GM12878 (cell line): Measurements from ENCODE around the gene C1QTNF12. TPM values are rescaled to one million over a fixed set of nuclear protein-coding genes. Genes with fewer than 3 reads are reported as not detected.

Experiments
- ATF7 ChIP-seq: fragments of 450-650 bp; IDR thresholded peaks from 2 replicates; pipeline ENCODE4 v1.6.1; 2016; ENCODE audit warnings: low read depth, mild to moderate bottlenecking
- BACH1 ChIP-seq: fragments of 450-650 bp; IDR thresholded peaks from 2 replicates; pipeline ENCODE4 v1.6.1; 2017; ENCODE audit warnings: mild to moderate bottlenecking, borderline replicate concordance
- BHLHE40 ChIP-seq, 2 experiments: fragments of 450-650 bp in 1 of 2; IDR thresholded peaks; 2 replicates each; pipeline ENCODE4 v1.6.1; 2011 to 2017; ENCODE audit warnings: low read depth in 2 of 2, borderline replicate concordance in 1 of 2, improper control_type of control experiment in 1 of 2, low read length in 1 of 2, mild to moderate bottlenecking in 1 of 2
- CBX5 ChIP-seq: sonication (generic); IDR thresholded peaks from 2 replicates; pipeline ENCODE4 v1.6.1; 2016; ENCODE audit warnings: low read depth, moderate library complexity, mild to moderate bottlenecking, inconsistent platforms
- MTA3 ChIP-seq: IDR thresholded peaks from 2 replicates; pipeline ENCODE4 v1.6.1; 2012; ENCODE audit warnings: low read length, inconsistent platforms, borderline replicate concordance
- NFIC ChIP-seq: IDR thresholded peaks from 2 replicates; pipeline ENCODE4 v1.6.1; 2012; ENCODE audit warnings: low read depth, mild to moderate bottlenecking, inconsistent platforms, low read length, moderate library complexity
- RAD21 ChIP-seq: IDR thresholded peaks from 2 replicates; pipeline ENCODE4 v1.6.1; 2011; ENCODE audit warnings: mild to moderate bottlenecking, low read depth, low read length, moderate library complexity; ENCODE audit not compliant: insufficient read depth
- RFX5 ChIP-seq: IDR thresholded peaks from 2 replicates; pipeline ENCODE4 v1.6.1; 2011; ENCODE audit warnings: low read depth, low read length, improper control_type of control experiment
- SIN3A ChIP-seq: IDR thresholded peaks from 2 replicates; pipeline ENCODE4 v1.6.1; 2012; ENCODE audit warnings: low read depth, low read length, improper control_type of control experiment
- SIX5 ChIP-seq: IDR thresholded peaks from 2 replicates; pipeline ENCODE4 v1.6.1; 2011; ENCODE audit warnings: mild to moderate bottlenecking, low read depth, low read length, moderate library complexity; ENCODE audit not compliant: severe bottlenecking
- SP1 ChIP-seq: IDR thresholded peaks from one replicate; pipeline ENCODE4 v1.6.1; 2011; ENCODE audit warnings: low read depth, low read length
- SUPT20H ChIP-seq: IDR thresholded peaks from 2 replicates; pipeline ENCODE4 v1.6.1; 2011; ENCODE audit warnings: low read depth, mild to moderate bottlenecking, low read length, moderate library complexity, borderline replicate concordance; ENCODE audit not compliant: control insufficient read depth
- TBL1XR1 ChIP-seq: IDR thresholded peaks from 2 replicates; pipeline ENCODE4 v1.6.1; 2012; ENCODE audit warnings: low read depth, low read length, improper control_type of control experiment
- ZNF207 ChIP-seq: fragments of 450-650 bp; IDR thresholded peaks from 2 replicates; pipeline ENCODE4 v1.6.1; 2014; ENCODE audit warnings: antibody characterized with exemption, mild to moderate bottlenecking, borderline replicate concordance
- ZNF24 ChIP-seq: fragments of 450-650 bp; IDR thresholded peaks from 2 replicates; pipeline ENCODE4 v1.6.1; 2017; ENCODE audit warnings: antibody characterized with exemption, mild to moderate bottlenecking
- polyA plus RNA-seq, 11 experiments: library from polyadenylated mRNA; depleted of rRNA in 4 of 11; unstranded in 6 of 11; stranded (reverse) in 5 of 11; fragments of >200 nt; fragmentation: Nextera tagmentation in 4 of 11; fragmentation: Illumina TruSeq in 1 of 11; extraction: Ambion mirVana in 4 of 11; extraction: Trizol in 1 of 11; gene quantifications; 1 replicate in 1 of 11; 2 replicates in 10 of 11; pipeline versions ENCODE4 v1.2.1 to v1.2.3, GENCODE V29; 2011 to 2016; ENCODE audit warnings: inconsistent platforms in 2 of 11, missing spikeins in 2 of 11, low read depth in 1 of 11
- total RNA-seq, 4 experiments: library from RNA; depleted of rRNA in 3 of 4; stranded (reverse); fragments of >200 nt in 3 of 4; fragmentation: Illumina TruSeq in 1 of 4; extraction: Trizol in 1 of 4; gene quantifications; 2 replicates each; pipeline versions ENCODE4 v1.2.1 to v1.2.3, GENCODE V29; 2013 to 2021
- TF ChIP-seq, protein P1 (sequence below): fragments of 450-650 bp; IDR thresholded peaks from 2 replicates; pipeline ENCODE4 v1.6.1; 2017; ENCODE audit warnings: borderline replicate concordance
- TF ChIP-seq, protein P2 (sequence below): fragments of 450-650 bp; IDR thresholded peaks from 2 replicates; pipeline ENCODE4 v1.6.1; 2017; ENCODE audit warnings: mild to moderate bottlenecking, moderate library complexity

Gene C1QTNF12
- total and polyA plus RNA-seq, 10 of the 15 experiments (the other 5 are each of a cell fraction or from before 2014, with no cell fraction given) = 0.17 to 1.0 (median 0.31) TPM; not detected in 5

DNA sequence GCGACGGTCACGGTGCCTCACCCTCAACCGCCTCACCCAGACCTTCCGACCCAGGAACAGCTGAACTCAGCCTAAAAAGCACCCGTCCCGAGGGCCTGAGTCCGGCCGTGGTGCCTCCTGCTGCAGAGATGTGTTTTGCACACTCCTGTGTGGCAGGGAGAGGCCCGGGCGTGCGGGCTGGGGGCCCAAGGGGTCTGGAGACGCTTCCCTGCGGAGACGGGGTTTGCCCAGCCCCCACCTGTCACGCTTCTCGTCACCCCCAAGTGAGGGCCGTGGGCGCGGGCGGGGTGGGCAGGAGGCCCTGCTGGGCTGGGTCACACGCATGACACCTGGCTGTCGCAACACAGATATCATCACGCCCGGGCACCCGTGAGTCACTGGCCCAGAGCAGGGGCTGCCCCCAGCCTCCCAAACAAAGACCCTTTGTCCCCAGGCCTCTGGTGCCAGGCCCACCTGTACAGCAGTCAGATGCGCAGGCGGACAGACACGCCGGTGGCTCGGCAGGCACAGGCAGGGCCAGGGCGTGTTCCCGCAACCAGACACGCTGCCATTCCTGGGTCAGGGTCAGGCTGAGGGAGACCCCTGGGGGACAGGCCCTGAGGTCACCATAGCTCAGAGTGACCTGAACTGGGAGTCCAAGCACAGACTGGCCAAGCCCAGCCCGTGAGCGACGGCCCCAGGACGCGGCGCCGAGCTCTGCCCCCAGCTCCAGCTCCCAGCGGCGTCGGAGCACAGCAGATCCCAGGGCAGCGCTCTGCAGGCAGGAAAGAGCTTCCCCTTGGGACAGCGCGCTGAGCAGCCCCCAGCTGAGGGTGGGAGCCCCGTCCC, 8.4 kb downstream of the C1QTNF12 start (continued):
- TF ChIP-seq RFX5 = no peak
- TF ChIP-seq SIN3A = no peak
- no peak for TF ChIP-seq ATF7
- no peak for TF ChIP-seq SP1
- TF ChIP-seq, protein P1, sequence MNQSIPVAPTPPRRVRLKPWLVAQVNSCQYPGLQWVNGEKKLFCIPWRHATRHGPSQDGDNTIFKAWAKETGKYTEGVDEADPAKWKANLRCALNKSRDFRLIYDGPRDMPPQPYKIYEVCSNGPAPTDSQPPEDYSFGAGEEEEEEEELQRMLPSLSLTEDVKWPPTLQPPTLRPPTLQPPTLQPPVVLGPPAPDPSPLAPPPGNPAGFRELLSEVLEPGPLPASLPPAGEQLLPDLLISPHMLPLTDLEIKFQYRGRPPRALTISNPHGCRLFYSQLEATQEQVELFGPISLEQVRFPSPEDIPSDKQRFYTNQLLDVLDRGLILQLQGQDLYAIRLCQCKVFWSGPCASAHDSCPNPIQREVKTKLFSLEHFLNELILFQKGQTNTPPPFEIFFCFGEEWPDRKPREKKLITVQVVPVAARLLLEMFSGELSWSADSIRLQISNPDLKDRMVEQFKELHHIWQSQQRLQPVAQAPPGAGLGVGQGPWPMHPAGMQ = no peak
- no peak for TF ChIP-seq TBL1XR1
- no peak for TF ChIP-seq MTA3
- peak; percentile 48 to 80; a peak in 3 of 4 replicates for TF ChIP-seq BHLHE40 (IDR thresholded peaks at IDR 0.05; ENCODE audit: borderline replicate concordance in 1 of 2, low read depth in 2 of 2, low read length in 1 of 2)
- no peak for TF ChIP-seq ZNF24
- no peak for TF ChIP-seq NFIC
- TF ChIP-seq SUPT20H = no peak
- no peak for TF ChIP-seq RAD21
- no peak for TF ChIP-seq SIX5
- TF ChIP-seq CBX5 = no peak
- TF ChIP-seq, protein P2, sequence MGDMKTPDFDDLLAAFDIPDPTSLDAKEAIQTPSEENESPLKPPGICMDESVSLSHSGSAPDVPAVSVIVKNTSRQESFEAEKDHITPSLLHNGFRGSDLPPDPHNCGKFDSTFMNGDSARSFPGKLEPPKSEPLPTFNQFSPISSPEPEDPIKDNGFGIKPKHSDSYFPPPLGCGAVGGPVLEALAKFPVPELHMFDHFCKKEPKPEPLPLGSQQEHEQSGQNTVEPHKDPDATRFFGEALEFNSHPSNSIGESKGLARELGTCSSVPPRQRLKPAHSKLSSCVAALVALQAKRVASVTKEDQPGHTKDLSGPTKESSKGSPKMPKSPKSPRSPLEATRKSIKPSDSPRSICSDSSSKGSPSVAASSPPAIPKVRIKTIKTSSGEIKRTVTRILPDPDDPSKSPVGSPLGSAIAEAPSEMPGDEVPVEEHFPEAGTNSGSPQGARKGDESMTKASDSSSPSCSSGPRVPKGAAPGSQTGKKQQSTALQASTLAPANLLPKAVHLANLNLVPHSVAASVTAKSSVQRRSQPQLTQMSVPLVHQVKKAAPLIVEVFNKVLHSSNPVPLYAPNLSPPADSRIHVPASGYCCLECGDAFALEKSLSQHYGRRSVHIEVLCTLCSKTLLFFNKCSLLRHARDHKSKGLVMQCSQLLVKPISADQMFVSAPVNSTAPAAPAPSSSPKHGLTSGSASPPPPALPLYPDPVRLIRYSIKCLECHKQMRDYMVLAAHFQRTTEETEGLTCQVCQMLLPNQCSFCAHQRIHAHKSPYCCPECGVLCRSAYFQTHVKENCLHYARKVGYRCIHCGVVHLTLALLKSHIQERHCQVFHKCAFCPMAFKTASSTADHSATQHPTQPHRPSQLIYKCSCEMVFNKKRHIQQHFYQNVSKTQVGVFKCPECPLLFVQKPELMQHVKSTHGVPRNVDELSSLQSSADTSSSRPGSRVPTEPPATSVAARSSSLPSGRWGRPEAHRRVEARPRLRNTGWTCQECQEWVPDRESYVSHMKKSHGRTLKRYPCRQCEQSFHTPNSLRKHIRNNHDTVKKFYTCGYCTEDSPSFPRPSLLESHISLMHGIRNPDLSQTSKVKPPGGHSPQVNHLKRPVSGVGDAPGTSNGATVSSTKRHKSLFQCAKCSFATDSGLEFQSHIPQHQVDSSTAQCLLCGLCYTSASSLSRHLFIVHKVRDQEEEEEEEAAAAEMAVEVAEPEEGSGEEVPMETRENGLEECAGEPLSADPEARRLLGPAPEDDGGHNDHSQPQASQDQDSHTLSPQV = no peak
- no peak for TF ChIP-seq ZNF207
- TF ChIP-seq BACH1 = peak; percentile 61; the same call in 1 of the 2 replicates
- TF ChIP-seq, all 136 proteins: peak for 7
